HepG2 (cell line): Measurements from ENCODE around the gene LCK. TPM values are rescaled to one million over a fixed set of nuclear protein-coding genes. Genes with fewer than 3 reads are reported as not detected.

Source experiments
- ASH2L ChIP-seq: fragments of 300-600, 200-600 bp; sonication (generic); IDR thresholded peaks from 2 replicates; pipeline ENCODE4 v1.7.0; 2017; ENCODE audit warnings: low read depth, mild to moderate bottlenecking, moderate library complexity, mixed read lengths, low read length; ENCODE audit not compliant: insufficient read length
- CBFB ChIP-seq: sonication (generic); formaldehyde crosslinking; IDR thresholded peaks from 2 replicates; pipeline ENCODE4 v1.4.0; 2020; ENCODE audit warnings: missing genetic modification reagents
- DMAP1 ChIP-seq: IDR thresholded peaks from 2 replicates; pipeline ENCODE4 v1.6.1; 2016
- DR1 ChIP-seq: sonication (generic); formaldehyde crosslinking; IDR thresholded peaks from 2 replicates; pipeline ENCODE4 v1.8.0; 2021; ENCODE audit warnings: mild to moderate bottlenecking, missing genetic modification reagents, inconsistent platforms
- MXI1 ChIP-seq: IDR thresholded peaks from 3 replicates; pipeline ENCODE4 v1.6.1; 2012; ENCODE audit warnings: low read depth, low read length, inconsistent platforms, borderline replicate concordance
- NR2C2 ChIP-seq: sonication (generic); formaldehyde crosslinking; IDR thresholded peaks from 2 replicates; pipeline ENCODE4 v1.4.0; 2020; ENCODE audit warnings: missing genetic modification reagents, mild to moderate bottlenecking, moderate library complexity, borderline replicate concordance
- SALL2 ChIP-seq: sonication (generic); formaldehyde crosslinking; IDR thresholded peaks from 2 replicates; pipeline ENCODE4 v1.8.1; 2023; ENCODE audit warnings: mild to moderate bottlenecking, missing genetic modification reagents, inconsistent platforms
- SRY ChIP-seq: sonication (generic); formaldehyde crosslinking; IDR thresholded peaks from 2 replicates; pipeline ENCODE4 v1.8.0; 2022; ENCODE audit warnings: mild to moderate bottlenecking, missing genetic modification reagents
- TARDBP ChIP-seq: sonication (generic); formaldehyde crosslinking; IDR thresholded peaks from 2 replicates; pipeline ENCODE4 v1.8.0; 2022; ENCODE audit warnings: mild to moderate bottlenecking, missing genetic modification reagents
- U2AF2 ChIP-seq: fragments of 200-400 bp; formaldehyde crosslinking; IDR thresholded peaks from 2 replicates; pipeline ENCODE4 v1.6.1; 2017; ENCODE audit warnings: low read depth, mild to moderate bottlenecking, low read length
- ZBTB21 ChIP-seq: sonication (generic); formaldehyde crosslinking; IDR thresholded peaks from 2 replicates; pipeline ENCODE4 v1.4.0; 2020; ENCODE audit warnings: missing genetic modification reagents
- ZNF136 ChIP-seq: sonication (generic); formaldehyde crosslinking; IDR thresholded peaks from 2 replicates; pipeline ENCODE4 v1.8.1; 2022; ENCODE audit warnings: low read depth, mild to moderate bottlenecking, moderate library complexity, missing genetic modification reagents
- ZNF256 ChIP-seq: sonication (generic); formaldehyde crosslinking; conservative IDR thresholded peaks from 2 replicates; pipeline ENCODE4 v1.4.0; 2020; ENCODE audit warnings: missing genetic modification reagents
- ZNF33B ChIP-seq: sonication (generic); formaldehyde crosslinking; IDR thresholded peaks from 2 replicates; pipeline ENCODE4 v1.5.1; 2020; ENCODE audit warnings: mild to moderate bottlenecking, missing genetic modification reagents
- ZNF354B ChIP-seq: sonication (generic); formaldehyde crosslinking; IDR thresholded peaks from 2 replicates; pipeline ENCODE4 v1.8.0; 2022; ENCODE audit warnings: mild to moderate bottlenecking, missing genetic modification reagents
- ZNF446 ChIP-seq: sonication (generic); formaldehyde crosslinking; IDR thresholded peaks from 2 replicates; pipeline ENCODE4 v1.5.0; 2020; ENCODE audit warnings: mild to moderate bottlenecking, missing genetic modification reagents
- ZNF558 ChIP-seq: sonication (generic); formaldehyde crosslinking; IDR thresholded peaks from 2 replicates; pipeline ENCODE4 v1.9.0; 2022; ENCODE audit warnings: mild to moderate bottlenecking, missing genetic modification reagents, borderline replicate concordance
- ZNF598 ChIP-seq: sonication (generic); formaldehyde crosslinking; IDR thresholded peaks from 2 replicates; pipeline ENCODE4 v1.5.1; 2020; ENCODE audit warnings: mild to moderate bottlenecking, missing genetic modification reagents, borderline replicate concordance
- polyA plus RNA-seq, 8 experiments: library from polyadenylated mRNA; depleted of rRNA in 3 of 8; stranded (reverse) in 7 of 8; unstranded in 1 of 8; fragments of >200 nt; fragmentation: Illumina TruSeq in 4 of 8; extraction: Trizol in 4 of 8; gene quantifications; 2 replicates each; pipeline versions ENCODE4 v1.2.1 to v1.2.3, GENCODE V29; 2011 to 2016; ENCODE audit warnings: low read depth in 4 of 8, missing spikeins in 1 of 8, mixed read lengths in 1 of 8; ENCODE audit not compliant: insufficient read depth in 1 of 8
- total RNA-seq, 5 experiments: library from RNA; depleted of rRNA; stranded (reverse); fragments of >200 nt; fragmentation: Illumina TruSeq; extraction: Trizol; gene quantifications; 2 replicates each; pipeline ENCODE4 v1.2.3, GENCODE V29; 2016; ENCODE audit warnings: low read depth in 1 of 5
- TF ChIP-seq, protein P1 (sequence below): sonication (generic); formaldehyde crosslinking; IDR thresholded peaks from 2 replicates; pipeline ENCODE4 v1.4.0; 2020; ENCODE audit warnings: missing genetic modification reagents
- TF ChIP-seq, protein P2 (sequence below): sonication (generic); formaldehyde crosslinking; IDR thresholded peaks from 2 replicates; pipeline ENCODE4 v1.4.0; 2020; ENCODE audit warnings: missing genetic modification reagents

Gene LCK
- total and polyA plus RNA-seq, 2 of the 13 experiments (the other 11 are each of a cell fraction or from before 2014, with no cell fraction given): 0.93 to 1.8 TPM

DNA sequence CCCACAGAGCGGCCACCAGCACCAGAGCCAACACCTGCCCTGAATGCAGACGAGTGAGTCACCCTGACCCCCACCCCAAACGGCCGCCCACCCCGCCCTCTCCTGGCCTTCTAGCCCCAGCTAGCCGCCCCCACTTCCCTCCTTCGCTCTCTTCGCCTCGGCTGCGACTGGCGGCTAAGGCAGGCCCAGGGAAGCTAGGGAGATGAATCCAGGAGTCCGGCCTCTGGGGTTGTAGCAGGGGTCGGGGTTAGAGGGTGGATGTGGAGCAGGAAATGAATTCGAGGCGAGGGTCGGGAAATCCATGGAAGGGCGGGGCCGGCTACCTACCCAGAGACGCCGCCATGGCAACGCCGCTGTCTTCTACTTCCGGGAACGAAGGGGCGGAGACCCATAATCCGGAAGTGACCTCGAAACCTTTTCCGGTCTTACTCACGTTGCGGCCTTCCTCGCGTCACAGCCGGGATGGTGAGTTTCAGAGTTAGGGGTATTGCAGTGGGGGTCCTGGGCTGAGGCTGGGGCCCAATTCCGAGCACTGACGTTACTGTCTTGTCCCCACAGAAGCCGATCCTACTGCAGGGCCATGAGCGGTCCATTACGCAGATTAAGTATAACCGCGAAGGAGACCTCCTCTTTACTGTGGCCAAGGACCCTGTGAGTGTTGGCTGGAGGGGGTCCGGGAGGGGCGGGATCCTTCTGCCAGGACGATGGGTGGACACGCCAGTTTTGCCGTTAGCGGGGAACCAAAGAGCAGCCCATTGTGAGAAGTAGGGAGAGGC, 28.9 kb upstream of the LCK start, which contains the start of the genes EIF3I and TMEM234 (continued):
- TF ChIP-seq, protein P1, sequence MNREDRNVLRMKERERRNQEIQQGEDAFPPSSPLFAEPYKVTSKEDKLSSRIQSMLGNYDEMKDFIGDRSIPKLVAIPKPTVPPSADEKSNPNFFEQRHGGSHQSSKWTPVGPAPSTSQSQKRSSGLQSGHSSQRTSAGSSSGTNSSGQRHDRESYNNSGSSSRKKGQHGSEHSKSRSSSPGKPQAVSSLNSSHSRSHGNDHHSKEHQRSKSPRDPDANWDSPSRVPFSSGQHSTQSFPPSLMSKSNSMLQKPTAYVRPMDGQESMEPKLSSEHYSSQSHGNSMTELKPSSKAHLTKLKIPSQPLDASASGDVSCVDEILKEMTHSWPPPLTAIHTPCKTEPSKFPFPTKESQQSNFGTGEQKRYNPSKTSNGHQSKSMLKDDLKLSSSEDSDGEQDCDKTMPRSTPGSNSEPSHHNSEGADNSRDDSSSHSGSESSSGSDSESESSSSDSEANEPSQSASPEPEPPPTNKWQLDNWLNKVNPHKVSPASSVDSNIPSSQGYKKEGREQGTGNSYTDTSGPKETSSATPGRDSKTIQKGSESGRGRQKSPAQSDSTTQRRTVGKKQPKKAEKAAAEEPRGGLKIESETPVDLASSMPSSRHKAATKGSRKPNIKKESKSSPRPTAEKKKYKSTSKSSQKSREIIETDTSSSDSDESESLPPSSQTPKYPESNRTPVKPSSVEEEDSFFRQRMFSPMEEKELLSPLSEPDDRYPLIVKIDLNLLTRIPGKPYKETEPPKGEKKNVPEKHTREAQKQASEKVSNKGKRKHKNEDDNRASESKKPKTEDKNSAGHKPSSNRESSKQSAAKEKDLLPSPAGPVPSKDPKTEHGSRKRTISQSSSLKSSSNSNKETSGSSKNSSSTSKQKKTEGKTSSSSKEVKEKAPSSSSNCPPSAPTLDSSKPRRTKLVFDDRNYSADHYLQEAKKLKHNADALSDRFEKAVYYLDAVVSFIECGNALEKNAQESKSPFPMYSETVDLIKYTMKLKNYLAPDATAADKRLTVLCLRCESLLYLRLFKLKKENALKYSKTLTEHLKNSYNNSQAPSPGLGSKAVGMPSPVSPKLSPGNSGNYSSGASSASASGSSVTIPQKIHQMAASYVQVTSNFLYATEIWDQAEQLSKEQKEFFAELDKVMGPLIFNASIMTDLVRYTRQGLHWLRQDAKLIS (CRISPR knock-in tag): no peak
- peak; percentile 90 for TF ChIP-seq ASH2L
- no peak; the same call in 1 of the 2 replicates for TF ChIP-seq ZNF558 (CRISPR knock-in tag)
- TF ChIP-seq ZNF136: no peak
- no peak for TF ChIP-seq ZNF256 (CRISPR knock-in tag)
- TF ChIP-seq SALL2 (CRISPR knock-in tag): peak; percentile 78
- peak; percentile 98 for TF ChIP-seq NR2C2 (CRISPR knock-in tag)
- TF ChIP-seq, protein P2, sequence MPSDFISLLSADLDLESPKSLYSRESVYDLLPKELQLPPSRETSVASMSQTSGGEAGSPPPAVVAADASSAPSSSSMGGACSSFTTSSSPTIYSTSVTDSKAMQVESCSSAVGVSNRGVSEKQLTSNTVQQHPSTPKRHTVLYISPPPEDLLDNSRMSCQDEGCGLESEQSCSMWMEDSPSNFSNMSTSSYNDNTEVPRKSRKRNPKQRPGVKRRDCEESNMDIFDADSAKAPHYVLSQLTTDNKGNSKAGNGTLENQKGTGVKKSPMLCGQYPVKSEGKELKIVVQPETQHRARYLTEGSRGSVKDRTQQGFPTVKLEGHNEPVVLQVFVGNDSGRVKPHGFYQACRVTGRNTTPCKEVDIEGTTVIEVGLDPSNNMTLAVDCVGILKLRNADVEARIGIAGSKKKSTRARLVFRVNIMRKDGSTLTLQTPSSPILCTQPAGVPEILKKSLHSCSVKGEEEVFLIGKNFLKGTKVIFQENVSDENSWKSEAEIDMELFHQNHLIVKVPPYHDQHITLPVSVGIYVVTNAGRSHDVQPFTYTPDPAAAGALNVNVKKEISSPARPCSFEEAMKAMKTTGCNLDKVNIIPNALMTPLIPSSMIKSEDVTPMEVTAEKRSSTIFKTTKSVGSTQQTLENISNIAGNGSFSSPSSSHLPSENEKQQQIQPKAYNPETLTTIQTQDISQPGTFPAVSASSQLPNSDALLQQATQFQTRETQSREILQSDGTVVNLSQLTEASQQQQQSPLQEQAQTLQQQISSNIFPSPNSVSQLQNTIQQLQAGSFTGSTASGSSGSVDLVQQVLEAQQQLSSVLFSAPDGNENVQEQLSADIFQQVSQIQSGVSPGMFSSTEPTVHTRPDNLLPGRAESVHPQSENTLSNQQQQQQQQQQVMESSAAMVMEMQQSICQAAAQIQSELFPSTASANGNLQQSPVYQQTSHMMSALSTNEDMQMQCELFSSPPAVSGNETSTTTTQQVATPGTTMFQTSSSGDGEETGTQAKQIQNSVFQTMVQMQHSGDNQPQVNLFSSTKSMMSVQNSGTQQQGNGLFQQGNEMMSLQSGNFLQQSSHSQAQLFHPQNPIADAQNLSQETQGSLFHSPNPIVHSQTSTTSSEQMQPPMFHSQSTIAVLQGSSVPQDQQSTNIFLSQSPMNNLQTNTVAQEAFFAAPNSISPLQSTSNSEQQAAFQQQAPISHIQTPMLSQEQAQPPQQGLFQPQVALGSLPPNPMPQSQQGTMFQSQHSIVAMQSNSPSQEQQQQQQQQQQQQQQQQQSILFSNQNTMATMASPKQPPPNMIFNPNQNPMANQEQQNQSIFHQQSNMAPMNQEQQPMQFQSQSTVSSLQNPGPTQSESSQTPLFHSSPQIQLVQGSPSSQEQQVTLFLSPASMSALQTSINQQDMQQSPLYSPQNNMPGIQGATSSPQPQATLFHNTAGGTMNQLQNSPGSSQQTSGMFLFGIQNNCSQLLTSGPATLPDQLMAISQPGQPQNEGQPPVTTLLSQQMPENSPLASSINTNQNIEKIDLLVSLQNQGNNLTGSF (CRISPR knock-in tag): no peak
- 0 out of 2 replicates have a peak, but pooled peaks have one; percentile 21 for TF ChIP-seq ZNF446 (CRISPR knock-in tag)
- peak; percentile 65; the same call in 1 of the 2 replicates for TF ChIP-seq ZNF598
- peak; percentile 73; the same call in 1 of the 2 replicates for TF ChIP-seq SRY (CRISPR knock-in tag)
- 0 out of 2 replicates have a peak, but pooled peaks have one; percentile 16 for TF ChIP-seq CBFB (CRISPR knock-in tag)
- TF ChIP-seq TARDBP (CRISPR knock-in tag): 0 out of 2 replicates have a peak, but pooled peaks have one; percentile 40
- TF ChIP-seq ZBTB21 (CRISPR knock-in tag): peak; percentile 89
- TF ChIP-seq U2AF2: peak; percentile 97
- peak; percentile 66; the same call in 1 of the 2 replicates for TF ChIP-seq DMAP1
- no peak for TF ChIP-seq ZNF354B (CRISPR knock-in tag)
- TF ChIP-seq MXI1: peak; percentile 92; the same call in 2 of the 3 replicates
- no peak for TF ChIP-seq DR1 (CRISPR knock-in tag)
- TF ChIP-seq ZNF33B (CRISPR knock-in tag): no peak; the same call in 1 of the 2 replicates
